ENCODE measurements around the gene ADGRA3.

ADGRA3 gene

GRCh38 chr4:22553560-22553959 lies 37.7 kb upstream of the ADGRA3 start:
- Histone ChIP-seq H3K9ac (ENCODE audit: low read depth, low read length, poor library complexity, severe bottlenecking) (no peak overlapping the region), H3K79me2 (ENCODE audit: insufficient read depth, low read length) (no peaks in the 10 kb centered on the region), H2AFZ (ENCODE audit: low read length) (no peak overlapping the region), H3K4me2 (ENCODE audit: low read depth, low read length, poor library complexity, severe bottlenecking) (no peak overlapping the region), H3K36me3 (ENCODE audit: insufficient read depth, low read length) (no peaks in the 10 kb centered on the region), H3K9me2 (replicated peaks; ENCODE audit: low read depth, low read length) (no peaks in the 10 kb centered on the region), H3K4me3 (ENCODE audit: low read length, poor library complexity, severe bottlenecking) (no peak overlapping the region), H3F3A (ENCODE audit: low read depth) (no peaks in the 10 kb centered on the region), H4K20me1 (ENCODE audit: insufficient read depth, low read length, poor library complexity, severe bottlenecking) (no peaks in the 10 kb centered on the region), H3K9me3 (ENCODE audit: insufficient read depth, low read depth, low read length) (no peaks in the 10 kb centered on the region), H3K4me1 (ENCODE audit: insufficient read depth, low read length, poor library complexity, severe bottlenecking) (no peaks in the 10 kb centered on the region), H3K27me3 (ENCODE audit: insufficient read depth, low read length, poor library complexity, severe bottlenecking) (no peaks in the 10 kb centered on the region)
- TF ChIP-seq EZH2phosphoT487 (IDR thresholded peaks at IDR 0.05; ENCODE audit: borderline replicate concordance) = no peak
- no peak for TF ChIP-seq CTCF (conservative IDR thresholded peaks at IDR 0.05; ENCODE audit: low read length)

GRCh38 chr4:22552812-22553211 lies 36.9 kb upstream of the ADGRA3 start:
- TF ChIP-seq EZH2phosphoT487 (IDR thresholded peaks at IDR 0.05; ENCODE audit: borderline replicate concordance) (no peak), CTCF (conservative IDR thresholded peaks at IDR 0.05; ENCODE audit: low read length) (no peak)
- no peak overlapping the region; the same call in 1 of the 2 replicates for H2AFZ ChIP-seq (ENCODE audit: low read length)
- H3K36me3 ChIP-seq (ENCODE audit: insufficient read depth, low read length) = no peaks in the 10 kb centered on the region
- H3K9me2 ChIP-seq (replicated peaks; ENCODE audit: low read depth, low read length) = no peaks in the 10 kb centered on the region
- no peaks in the 10 kb centered on the region for H3K9me3 ChIP-seq (ENCODE audit: insufficient read depth, low read depth, low read length)
- no peaks in the 10 kb centered on the region for H3K27me3 ChIP-seq (ENCODE audit: insufficient read depth, low read length, poor library complexity, severe bottlenecking)
- H4K20me1 ChIP-seq (ENCODE audit: insufficient read depth, low read length, poor library complexity, severe bottlenecking) = no peaks in the 10 kb centered on the region
- no peaks in the 10 kb centered on the region for H3K4me1 ChIP-seq (ENCODE audit: insufficient read depth, low read length, poor library complexity, severe bottlenecking)
- no peaks in the 10 kb centered on the region for H3K79me2 ChIP-seq (ENCODE audit: insufficient read depth, low read length)
- H3K9ac ChIP-seq (ENCODE audit: low read depth, low read length, poor library complexity, severe bottlenecking) = no peak overlapping the region
- H3K4me2 ChIP-seq (ENCODE audit: low read depth, low read length, poor library complexity, severe bottlenecking) = no peak overlapping the region
- no peak overlapping the region for H3K4me3 ChIP-seq (ENCODE audit: low read length, poor library complexity, severe bottlenecking)
- H3F3A ChIP-seq (ENCODE audit: low read depth) = no peaks in the 10 kb centered on the region

GRCh38 chr4:22551550-22551949 lies 35.7 kb upstream of the ADGRA3 start:
- Histone ChIP-seq H3K9ac (ENCODE audit: low read depth, low read length, poor library complexity, severe bottlenecking) (no peak overlapping the region), H3K4me2 (ENCODE audit: low read depth, low read length, poor library complexity, severe bottlenecking) (no peak overlapping the region), H3K36me3 (ENCODE audit: insufficient read depth, low read length) (no peaks in the 10 kb centered on the region), H3K27me3 (ENCODE audit: insufficient read depth, low read length, poor library complexity, severe bottlenecking) (no peaks in the 10 kb centered on the region), H3K9me3 (ENCODE audit: insufficient read depth, low read depth, low read length) (peaks cover under 1% of the 10 kb centered on the region; the same call in 1 of the 2 replicates), H3K9me2 (replicated peaks; ENCODE audit: low read depth, low read length) (no peaks in the 10 kb centered on the region), H3K4me3 (ENCODE audit: low read length, poor library complexity, severe bottlenecking) (no peak overlapping the region), H3K79me2 (ENCODE audit: insufficient read depth, low read length) (no peaks in the 10 kb centered on the region), H4K20me1 (ENCODE audit: insufficient read depth, low read length, poor library complexity, severe bottlenecking) (no peaks in the 10 kb centered on the region), H3F3A (ENCODE audit: low read depth) (no peaks in the 10 kb centered on the region), H3K4me1 (ENCODE audit: insufficient read depth, low read length, poor library complexity, severe bottlenecking) (no peaks in the 10 kb centered on the region), H2AFZ (ENCODE audit: low read length) (no peak overlapping the region)
- TF ChIP-seq EZH2phosphoT487 (IDR thresholded peaks at IDR 0.05; ENCODE audit: borderline replicate concordance) = no peak
- no peak for TF ChIP-seq CTCF (conservative IDR thresholded peaks at IDR 0.05; ENCODE audit: low read length)
